ENCODE results near the gene TFPT.

The TFPT gene

GRCh38 chr19:54073829-54074228 lies 41.6 kb downstream of the TFPT start:
- DNase-seq (ENCODE audit: low read depth): no peak

- no peak for DNase-seq (ENCODE audit: low read depth)
These were observed 46.0 kb downstream of the TFPT start for GRCh38 chr19:54069470-54069869.

- no peak for DNase-seq (ENCODE audit: low read depth)
These were observed 51.9 kb downstream of the TFPT start, which contains the start of gene VSTM1 for GRCh38 chr19:54063350-54064116. TSS of gene VSTM1 (minus strand) at chr19:54063897. CDS start at chr19:54063777, 120 bp downstream.

- no peak for DNase-seq (ENCODE audit: low read depth)
These were observed 52.8 kb downstream of the TFPT start for GRCh38 chr19:54062643-54063042.

Data from non-pigmented ciliary epithelial cell (primary cell).